H9 (cell line): Measurements from ENCODE around the gene SBF1. TPM values are rescaled to one million over a fixed set of nuclear protein-coding genes. Genes with fewer than 3 reads are reported as not detected.

Source experiments
- DNase-seq: peaks from one replicate; pipeline ENCODE4 v3.0.0-alpha.2; 2017
- H2AFZ ChIP-seq: one replicate; pipeline ENCODE4 v1.6.1; 2013; ENCODE audit warnings: mild to moderate bottlenecking, low read length, control low read depth, moderate library complexity
- H2AK5ac ChIP-seq: 2 replicates; pipeline ENCODE4 v1.6.1; 2013; ENCODE audit warnings: low read length, control low read depth, mixed read lengths; ENCODE audit not compliant: insufficient read length
- H2BK120ac ChIP-seq: one replicate; pipeline ENCODE4 v1.6.1; 2013; ENCODE audit warnings: low read depth, mild to moderate bottlenecking, low read length, control low read depth, inconsistent platforms; ENCODE audit not compliant: poor library complexity, severe bottlenecking
- H2BK12ac ChIP-seq: 2 replicates; pipeline ENCODE4 v1.6.1; 2013; ENCODE audit warnings: low read length, control low read depth, mixed read lengths, low read depth; ENCODE audit not compliant: insufficient read length
- H2BK15ac ChIP-seq: 2 replicates; pipeline ENCODE4 v1.6.1; 2013; ENCODE audit warnings: low read depth, low read length, control low read depth
- H2BK20ac ChIP-seq: one replicate; pipeline ENCODE4 v1.6.1; 2013; ENCODE audit warnings: low read depth, mild to moderate bottlenecking, low read length, control low read depth, inconsistent platforms; ENCODE audit not compliant: poor library complexity, severe bottlenecking
- H2BK5ac ChIP-seq: 2 replicates; pipeline ENCODE4 v1.6.1; 2013; ENCODE audit warnings: low read length, control low read depth, mixed read lengths; ENCODE audit not compliant: insufficient read length
- H3K14ac ChIP-seq: 2 replicates; pipeline ENCODE4 v1.6.1; 2013; ENCODE audit warnings: low read length, control low read depth; ENCODE audit not compliant: insufficient read depth
- H3K18ac ChIP-seq: 2 replicates; pipeline ENCODE4 v1.6.1; 2013; ENCODE audit warnings: low read depth, mild to moderate bottlenecking, mixed read lengths, low read length, control low read depth; ENCODE audit not compliant: insufficient read length
- H3K23ac ChIP-seq: 2 replicates; pipeline ENCODE4 v1.6.1; 2013; ENCODE audit warnings: low read length, control low read depth, mixed read lengths, low read depth; ENCODE audit not compliant: insufficient read length
- H3K23me2 ChIP-seq: 2 replicates; pipeline ENCODE4 v1.6.1; 2013; ENCODE audit warnings: low read depth, mild to moderate bottlenecking, mixed read lengths, low read length, control low read depth; ENCODE audit not compliant: insufficient read length, poor library complexity, severe bottlenecking
- H3K27ac ChIP-seq: 2 replicates; pipeline ENCODE4 v1.5.1; 2013; ENCODE audit warnings: low read length, control low read depth, mixed read lengths, low read depth; ENCODE audit not compliant: insufficient read length
- H3K27me3 ChIP-seq: 2 replicates; pipeline ENCODE4 v1.6.1; 2013; ENCODE audit warnings: low read length, control low read depth, inconsistent platforms; ENCODE audit not compliant: insufficient read depth
- H3K4ac ChIP-seq: 2 replicates; pipeline ENCODE4 v1.6.1; 2013; ENCODE audit warnings: low read depth, mild to moderate bottlenecking, control low read depth, inconsistent platforms, low read length, moderate library complexity
- H3K4me1 ChIP-seq: 2 replicates; pipeline ENCODE4 v1.6.1; 2013; ENCODE audit warnings: low read length, control low read depth, inconsistent platforms; ENCODE audit not compliant: insufficient read depth
- H3K4me2 ChIP-seq: 2 replicates; pipeline ENCODE4 v1.6.1; 2013; ENCODE audit warnings: low read length, control low read depth, mixed read lengths; ENCODE audit not compliant: insufficient read length, insufficient read depth
- H3K56ac ChIP-seq: 2 replicates; pipeline ENCODE4 v1.6.1; 2013; ENCODE audit warnings: low read depth, mild to moderate bottlenecking, mixed read lengths, low read length, control low read depth; ENCODE audit not compliant: insufficient read length
- H3K79me1 ChIP-seq: 2 replicates; pipeline ENCODE4 v1.6.1; 2013; ENCODE audit warnings: low read depth, mild to moderate bottlenecking, moderate library complexity, low read length, control low read depth, inconsistent platforms; ENCODE audit not compliant: insufficient read depth, poor library complexity, severe bottlenecking
- H3K79me2 ChIP-seq: 2 replicates; pipeline ENCODE4 v1.6.1; 2013; ENCODE audit warnings: low read length, control low read depth, inconsistent platforms; ENCODE audit not compliant: insufficient read depth
- H3K9ac ChIP-seq: 2 replicates; pipeline ENCODE4 v1.6.1; 2013; ENCODE audit warnings: low read length, control low read depth, mixed read lengths; ENCODE audit not compliant: insufficient read length; ENCODE audit errors: extremely low read depth
- H3K9me3 ChIP-seq: one replicate; pipeline ENCODE4 v1.6.1; 2013; ENCODE audit warnings: low read depth, low read length, inconsistent platforms; ENCODE audit not compliant: control insufficient read depth
- H3T11ph ChIP-seq: one replicate; pipeline ENCODE4 v1.6.1; 2013; ENCODE audit warnings: mild to moderate bottlenecking, low read length, control low read depth, inconsistent platforms
- H4K20me1 ChIP-seq: one replicate; pipeline ENCODE4 v1.6.1; 2013; ENCODE audit not compliant: control insufficient read depth, insufficient read length, insufficient read depth
- H4K5ac ChIP-seq: 2 replicates; pipeline ENCODE4 v1.6.1; 2013; ENCODE audit warnings: low read depth, mild to moderate bottlenecking, mixed read lengths, low read length, control low read depth; ENCODE audit not compliant: insufficient read length
- H4K8ac ChIP-seq: replicated peaks from 2 replicates; pipeline ENCODE4 v1.6.1; 2013; ENCODE audit warnings: low read length, control low read depth, mixed read lengths, low read depth; ENCODE audit not compliant: insufficient read length
- H4K91ac ChIP-seq: 2 replicates; pipeline ENCODE4 v1.6.1; 2013; ENCODE audit warnings: low read depth, mild to moderate bottlenecking, moderate library complexity, mixed read lengths, low read length, control low read depth; ENCODE audit not compliant: insufficient read length
- H3K27ac Mint-ChIP-seq, 3 experiments: 2 replicates in 2 of 3; 3 replicates in 1 of 3; pipeline ENCODE4 v1.8.0; 2020 to 2021; ENCODE audit warnings: mixed read lengths in 3 of 3, mild to moderate bottlenecking in 1 of 3, moderate library complexity in 1 of 3
- H3K27me3 Mint-ChIP-seq: 2 replicates; pipeline ENCODE4 v1.8.0; 2021; ENCODE audit warnings: low read depth, mild to moderate bottlenecking, moderate library complexity, mixed read lengths
- H3K36me3 Mint-ChIP-seq, 3 experiments: 2 replicates in 2 of 3; 3 replicates in 1 of 3; pipeline ENCODE4 v1.8.0; 2020 to 2021; ENCODE audit warnings: low read depth in 3 of 3, mixed read lengths in 3 of 3; ENCODE audit not compliant: insufficient read depth in 1 of 3
- H3K4me1 Mint-ChIP-seq, 2 experiments: 2 replicates each; pipeline ENCODE4 v1.8.0; 2020; ENCODE audit warnings: mixed read lengths in 2 of 2
- H3K4me3 Mint-ChIP-seq, 2 experiments: 2 replicates in 1 of 2; 3 replicates in 1 of 2; pipeline ENCODE4 v1.8.0; 2020 to 2021; ENCODE audit warnings: mild to moderate bottlenecking in 2 of 2, mixed read lengths in 2 of 2, moderate library complexity in 1 of 2
- H3K9me3 Mint-ChIP-seq, 2 experiments: 2 replicates in 1 of 2; 3 replicates in 1 of 2; pipeline ENCODE4 v1.8.0; 2020; ENCODE audit warnings: mild to moderate bottlenecking in 2 of 2, mixed read lengths in 2 of 2, moderate library complexity in 1 of 2
- WGBS: extraction: QIAGEN DNeasy Blood & Tissue Kit; methylation state at CpG from one replicate; pipeline ENCODE4 v1.1.7; 2013; ENCODE audit warnings: missing lambda C conversion rate, low lambda C conversion rate, mixed read lengths; ENCODE audit not compliant: insufficient read length; ENCODE audit errors: extremely low coverage; 5-methylcytosine and 5-hydroxymethylcytosine counted together
- total RNA-seq: library from RNA; stranded (reverse); gene quantifications from 2 replicates; pipeline ENCODE4 v1.2.1, GENCODE V29; 2021
- TF ChIP-seq, protein P1 (sequence below): fragments of 200-600 bp; sonication (generic); conservative IDR thresholded peaks from 3 replicates; pipeline ENCODE4 v1.8.0; 2021; ENCODE audit warnings: antibody characterized with exemption, mild to moderate bottlenecking

SBF1 gene
- total RNA-seq, 1 experiment from 2014 or later: 69.8 TPM

- Histone ChIP-seq H3T11ph (no peak overlapping the region), H3K27me3 (no peaks in the 10 kb centered on the region), H3K27ac (no peak overlapping the region), H3K4me1 (no peaks in the 10 kb centered on the region), H2BK20ac (no peak overlapping the region), H2BK120ac (no peak overlapping the region), H3K9me3 (no peaks in the 10 kb centered on the region), H3K18ac (no peak overlapping the region), H2AK5ac (no peak overlapping the region), H4K91ac (no peak overlapping the region), H3K14ac (no peak overlapping the region), H3K4me2 (no peak overlapping the region), H3K56ac (no peak overlapping the region), H4K8ac (no peak overlapping the region), H3K23ac (no peak overlapping the region), H3K9ac (no peak overlapping the region), H3K23me2 (no peaks in the 10 kb centered on the region), H2AFZ (no peak overlapping the region), H2BK15ac (no peak overlapping the region), H4K5ac (no peak overlapping the region), H2BK12ac (no peak overlapping the region), H4K20me1 (no peaks in the 10 kb centered on the region), H3K79me2 (no peaks in the 10 kb centered on the region), H3K4ac (no peak overlapping the region), H3K79me1 (no peaks in the 10 kb centered on the region), H2BK5ac (no peak overlapping the region)
- TF ChIP-seq, protein P1, sequence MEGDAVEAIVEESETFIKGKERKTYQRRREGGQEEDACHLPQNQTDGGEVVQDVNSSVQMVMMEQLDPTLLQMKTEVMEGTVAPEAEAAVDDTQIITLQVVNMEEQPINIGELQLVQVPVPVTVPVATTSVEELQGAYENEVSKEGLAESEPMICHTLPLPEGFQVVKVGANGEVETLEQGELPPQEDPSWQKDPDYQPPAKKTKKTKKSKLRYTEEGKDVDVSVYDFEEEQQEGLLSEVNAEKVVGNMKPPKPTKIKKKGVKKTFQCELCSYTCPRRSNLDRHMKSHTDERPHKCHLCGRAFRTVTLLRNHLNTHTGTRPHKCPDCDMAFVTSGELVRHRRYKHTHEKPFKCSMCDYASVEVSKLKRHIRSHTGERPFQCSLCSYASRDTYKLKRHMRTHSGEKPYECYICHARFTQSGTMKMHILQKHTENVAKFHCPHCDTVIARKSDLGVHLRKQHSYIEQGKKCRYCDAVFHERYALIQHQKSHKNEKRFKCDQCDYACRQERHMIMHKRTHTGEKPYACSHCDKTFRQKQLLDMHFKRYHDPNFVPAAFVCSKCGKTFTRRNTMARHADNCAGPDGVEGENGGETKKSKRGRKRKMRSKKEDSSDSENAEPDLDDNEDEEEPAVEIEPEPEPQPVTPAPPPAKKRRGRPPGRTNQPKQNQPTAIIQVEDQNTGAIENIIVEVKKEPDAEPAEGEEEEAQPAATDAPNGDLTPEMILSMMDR: no peak
- Mint-ChIP-seq H3K9me3 (peaks cover 0 to 3% of the 10 kb centered on the region in 2 experiments; a peak in 1 of 5 replicates), H3K27me3 (peaks cover 9% of the 10 kb centered on the region), H3K36me3 (peaks cover 0 to 2% (median 0%) of the 10 kb centered on the region in 3 experiments; a peak in 1 of 7 replicates), H3K4me3 (no peak overlapping the region), H3K4me1 (peaks cover 3 to 6% of the 10 kb centered on the region in 2 experiments; a peak in 2 of 4 replicates), H3K27ac (no peak overlapping the region)
- no CpG with 5 or more reads among the region's 31 CpGs for WGBS
- peak; percentile 25 for DNase-seq
Observed at GRCh38 chr22:50489363-50490243, 14.8 kb upstream of the SBF1 start.
